ENCODE measurements around the gene SYNGR4. TPM values are rescaled to one million over a fixed set of nuclear protein-coding genes. Genes with fewer than 3 reads are reported as not detected.
A peak's percentile ranks its signal among the peaks of the same experiment; 100 is the strongest.
"Not testable (repeated sequence)": the region's sequence is repeated elsewhere in the genome, so short reads cannot be mapped to it uniquely, and the experiment has no call there.

The SYNGR4 gene, protein sequence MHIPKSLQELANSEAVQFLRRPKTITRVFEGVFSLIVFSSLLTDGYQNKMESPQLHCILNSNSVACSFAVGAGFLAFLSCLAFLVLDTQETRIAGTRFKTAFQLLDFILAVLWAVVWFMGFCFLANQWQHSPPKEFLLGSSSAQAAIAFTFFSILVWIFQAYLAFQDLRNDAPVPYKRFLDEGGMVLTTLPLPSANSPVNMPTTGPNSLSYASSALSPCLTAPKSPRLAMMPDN
- under 1 TPM; 0.40 to 0.67 (median 0.46) TPM for polyA plus RNA-seq (ENCODE audit: insufficient read length in 3 of 3)

DNA sequence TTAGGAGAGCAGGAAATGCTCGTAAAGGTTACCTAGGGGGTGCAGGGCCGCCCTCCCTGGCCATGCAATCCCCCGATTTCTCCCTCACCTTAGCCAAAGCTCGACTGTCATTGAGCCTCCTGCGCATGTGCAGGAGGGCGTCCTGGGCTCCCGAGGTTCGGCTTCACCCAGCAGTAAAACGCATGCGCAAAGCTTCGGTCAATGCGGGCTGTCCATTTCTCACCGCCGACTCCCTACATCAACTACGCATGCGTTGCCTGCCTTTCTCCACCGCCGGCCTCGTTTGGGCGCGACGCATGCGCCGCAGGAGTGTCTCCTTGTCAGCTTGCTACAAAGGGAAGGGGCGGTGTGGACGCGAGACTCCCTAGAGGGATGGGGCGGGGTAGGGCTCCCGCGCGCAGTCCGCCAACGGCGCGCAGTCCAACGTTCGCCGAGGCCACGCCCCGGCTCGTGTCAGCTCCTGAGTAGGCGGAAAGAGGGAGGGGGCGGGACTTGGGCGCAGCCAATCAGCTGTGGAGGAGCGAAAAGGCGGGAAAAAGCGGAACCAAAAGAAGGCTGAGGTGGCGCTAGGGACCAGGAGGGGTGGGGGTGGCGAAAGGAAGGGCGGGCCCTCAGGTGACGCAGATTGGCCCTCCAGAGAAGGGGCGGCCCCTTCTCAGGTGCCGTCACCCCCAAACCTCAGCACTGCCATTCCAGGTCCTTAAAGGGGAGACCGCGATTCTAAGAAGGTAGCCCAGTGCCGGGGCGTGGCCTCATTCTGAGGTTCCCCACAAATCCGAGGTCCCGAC, at the start of gene SYNGR4, which contains the start of gene TMEM143:
TSS of gene SYNGR4 (plus strand) at position 558 of the 788 bp plus-strand sequence. CDS start 1,476 bp downstream, outside the sequence.
TSS of gene TMEM143 (minus strand) at position 131 of the 788 bp plus-strand sequence. CDS start at position 111, 20 bp downstream.
- peak; percentile 100 for DNase-seq (ENCODE audit: low read depth in 3 of 3, low spot score in 2 of 3)

- no peak for DNase-seq (ENCODE audit: low read depth in 3 of 3, low spot score in 2 of 3)
These were observed 48.5 kb upstream of the SYNGR4 start for GRCh38 chr19:48315712-48316111.

- DNase-seq (ENCODE audit: low read depth in 3 of 3, low spot score in 2 of 3), result not testable (repeated sequence)
These were observed 46.5 kb upstream of the SYNGR4 start for GRCh38 chr19:48317708-48317960.

- DNase-seq (ENCODE audit: low read depth in 3 of 3, low spot score in 2 of 3), result no peak
These were observed 45.7 kb upstream of the SYNGR4 start for GRCh38 chr19:48318286-48318987.

DNA sequence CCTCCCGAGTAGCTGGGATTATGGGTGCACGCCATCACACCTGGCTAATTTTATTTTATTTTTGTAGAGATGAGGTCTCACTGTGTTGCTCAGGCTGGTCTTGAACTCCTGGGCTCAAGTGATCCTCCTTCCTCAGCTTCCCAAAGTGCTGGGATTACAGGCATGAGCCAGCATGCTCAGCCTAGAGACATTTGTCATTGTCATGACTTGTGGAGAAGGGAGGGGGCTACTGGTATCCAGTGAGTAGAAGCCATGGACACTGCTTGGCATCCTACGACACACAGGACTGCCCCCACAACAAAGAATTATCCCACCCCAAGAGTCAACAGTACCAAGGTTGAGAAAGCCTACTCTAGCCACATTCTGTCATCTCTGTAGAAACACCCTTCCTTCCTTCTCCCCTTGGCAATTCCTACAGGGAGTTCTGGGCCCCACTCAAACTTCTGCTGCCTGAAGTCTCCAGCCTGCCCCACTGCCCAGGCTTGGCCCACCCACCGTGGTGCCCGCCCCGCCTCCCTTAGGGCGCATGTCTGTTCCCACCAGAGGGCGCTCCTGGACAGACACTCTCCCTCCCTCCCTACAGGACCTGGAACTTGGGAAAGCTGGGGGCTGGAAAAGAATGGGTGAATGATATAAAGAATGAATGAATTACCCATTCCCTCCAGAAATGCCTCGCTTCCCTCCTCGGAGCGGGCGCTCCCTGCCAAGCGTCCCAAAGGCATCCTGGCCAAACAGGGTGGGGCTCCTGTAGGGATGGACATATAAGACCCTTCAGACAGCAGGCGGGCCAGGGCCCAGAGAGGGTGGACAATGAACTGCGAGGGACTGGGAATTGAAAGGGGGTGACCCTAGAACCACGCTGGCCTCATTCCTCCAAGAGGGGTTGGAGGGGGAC, 44.3 kb upstream of the SYNGR4 start:
- DNase-seq (ENCODE audit: low read depth in 3 of 3, low spot score in 2 of 3), result no peak

DNA sequence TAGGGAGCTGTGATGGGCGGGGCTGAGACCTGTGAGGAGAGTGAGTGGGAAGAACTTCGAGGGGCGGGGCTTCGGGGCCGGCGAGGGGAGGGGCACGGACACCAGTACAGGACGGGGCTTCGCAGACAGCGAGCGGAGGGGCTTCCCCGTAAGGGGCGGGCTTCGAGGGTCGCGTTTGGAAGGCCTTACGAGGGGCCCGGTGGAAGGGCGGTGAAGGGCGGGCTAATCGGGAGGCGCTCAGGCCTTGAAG, 42.9 kb upstream of the SYNGR4 start:
- peak in 1 of 3 donors; percentile 84 for DNase-seq (ENCODE audit: low read depth in 3 of 3, low spot score in 2 of 3)

- DNase-seq (ENCODE audit: low read depth in 3 of 3, low spot score in 2 of 3), result peak in 2 of 3 donors; percentile 91 to 94
These were observed 42.3 kb upstream of the SYNGR4 start for GRCh38 chr19:48321622-48322591.

- no peak for DNase-seq (ENCODE audit: low read depth in 3 of 3, low spot score in 2 of 3)
These were observed 38.8 kb upstream of the SYNGR4 start, which contains the start of gene EMP3 for GRCh38 chr19:48325265-48325910. Gene EMP3, plus strand, starts transcription at chr19:48325552. Its CDS starts 1,293 bp downstream, at chr19:48326845.

DNA sequence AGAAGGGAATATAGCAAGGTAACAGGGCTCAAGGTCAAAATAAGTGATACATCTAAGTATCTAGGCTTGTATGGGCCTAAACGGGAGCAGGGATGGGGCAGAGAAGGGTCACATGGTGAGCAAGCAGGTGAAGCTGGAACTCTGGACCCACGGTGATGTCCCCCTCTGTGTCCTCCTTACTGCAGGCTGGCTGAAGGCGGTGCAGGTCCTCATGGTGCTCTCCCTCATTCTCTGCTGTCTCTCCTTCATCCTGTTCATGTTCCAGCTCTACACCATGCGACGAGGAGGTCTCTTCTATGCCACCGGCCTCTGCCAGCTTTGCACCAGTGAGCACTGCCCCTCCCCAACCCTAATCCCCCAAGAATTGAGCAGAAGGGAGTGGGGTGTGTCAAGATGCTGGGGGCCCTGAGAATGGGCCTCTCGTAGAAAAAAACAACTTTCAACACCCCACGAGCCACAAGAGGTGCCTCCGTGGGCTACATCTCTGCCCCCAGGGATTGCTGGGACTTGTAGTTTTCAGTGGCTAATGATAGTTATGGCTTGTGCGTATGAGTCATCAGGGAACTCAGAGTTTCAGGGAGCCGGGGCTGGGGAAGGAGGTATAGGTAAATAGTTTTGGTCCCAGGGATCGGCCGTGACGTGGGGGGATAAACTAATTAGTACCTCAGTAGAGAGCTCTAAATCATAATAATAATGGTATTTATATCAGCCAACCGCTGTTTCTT, 34.8 kb upstream of the SYNGR4 start:
- no peak for DNase-seq (ENCODE audit: low read depth in 3 of 3, low spot score in 2 of 3)

GRCh38 chr19:48330012-48330681, 34.0 kb upstream of the SYNGR4 start:
- DNase-seq (ENCODE audit: low read depth in 3 of 3, low spot score in 2 of 3), result no peak

GRCh38 chr19:48332351-48332661, 31.9 kb upstream of the SYNGR4 start:
- DNase-seq (ENCODE audit: low read depth in 3 of 3, low spot score in 2 of 3), result no peak

DNA sequence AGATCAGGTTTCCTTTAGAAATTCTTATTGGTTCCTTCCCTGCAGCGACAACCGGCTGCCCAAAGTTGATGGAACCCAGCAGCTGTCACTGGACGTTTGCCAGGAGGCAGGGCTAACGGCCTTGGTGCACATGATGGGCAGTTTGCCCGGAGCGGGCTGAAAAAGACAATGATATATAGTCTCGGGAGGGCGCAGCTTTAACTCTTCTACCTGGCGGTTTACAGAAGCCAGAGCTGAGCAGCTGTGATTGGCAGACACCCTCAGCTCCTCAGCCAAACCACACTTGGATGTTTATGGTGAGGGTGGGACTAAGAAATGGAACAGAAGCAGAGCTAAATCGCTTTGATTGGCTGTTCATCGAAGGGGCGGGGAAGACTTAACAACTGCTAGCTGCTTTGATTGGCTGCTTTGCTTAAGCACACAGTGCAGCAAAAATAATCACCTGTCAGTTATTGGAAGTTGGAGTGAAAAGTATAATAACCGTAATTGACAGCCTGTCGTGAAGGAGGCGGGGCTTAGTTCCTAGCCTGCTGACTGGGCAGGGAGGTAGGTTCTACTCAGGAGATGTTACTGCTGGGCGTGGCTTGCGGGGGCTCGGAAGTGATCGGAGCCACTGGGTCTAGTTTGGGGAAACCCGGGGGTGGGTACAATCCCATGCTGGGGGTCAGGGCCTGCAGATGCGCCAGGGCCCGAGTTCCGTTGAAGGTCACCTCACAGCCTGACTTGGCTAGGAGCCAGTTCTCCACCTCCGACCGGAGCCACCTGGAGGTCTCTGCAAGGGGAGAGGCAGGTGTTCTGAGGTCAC, 31.3 kb upstream of the SYNGR4 start:
- DNase-seq (ENCODE audit: low read depth in 3 of 3, low spot score in 2 of 3), result peak; percentile 88 to 96 (median 94)

GRCh38 chr19:48333467-48334384, 30.4 kb upstream of the SYNGR4 start:
- DNase-seq (ENCODE audit: low read depth in 3 of 3, low spot score in 2 of 3), result no peak

GRCh38 chr19:48338253-48338755, 25.9 kb upstream of the SYNGR4 start:
- DNase-seq (ENCODE audit: low read depth in 3 of 3, low spot score in 2 of 3), result no peak

DNA sequence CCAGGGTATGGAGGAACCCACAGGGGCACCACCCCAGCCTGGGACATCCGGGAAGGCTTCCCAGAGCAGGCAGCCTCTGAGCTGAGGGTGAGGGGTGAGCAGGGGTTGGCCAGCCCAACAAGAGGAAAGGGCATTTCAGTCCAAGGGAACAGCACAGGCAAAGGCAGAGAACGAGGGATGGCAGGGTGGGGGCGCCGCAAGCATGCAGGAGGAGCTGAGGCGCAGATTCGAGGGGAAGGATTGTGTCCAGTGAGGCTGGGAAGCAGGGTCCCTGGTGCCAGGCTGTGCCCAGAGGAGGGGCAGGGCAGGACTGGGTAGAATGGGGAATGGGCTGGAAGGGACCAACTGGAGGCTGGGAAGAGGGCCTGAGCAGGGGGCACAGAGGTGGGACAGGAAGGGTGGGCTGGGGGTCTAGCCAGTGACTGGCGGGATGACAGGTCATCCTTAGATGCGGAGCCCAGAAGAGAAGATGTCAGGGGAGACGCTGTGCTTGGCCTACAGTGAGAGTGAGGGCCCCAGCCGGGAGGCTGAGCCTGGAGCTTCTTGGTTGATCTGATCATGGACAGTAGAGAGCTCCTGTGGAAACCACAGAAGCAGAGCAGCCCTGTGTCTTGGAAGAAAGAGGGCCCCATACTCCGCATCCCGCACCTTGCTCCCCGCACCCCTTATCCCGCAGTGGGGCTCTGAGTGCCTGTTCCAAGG, 25.2 kb upstream of the SYNGR4 start:
- no peak for DNase-seq (ENCODE audit: low read depth in 3 of 3, low spot score in 2 of 3)

All from right renal cortex interstitium (tissue), 3 donors.